ENCODE results near the gene SLC29A1. TPM values are rescaled to one million over a fixed set of nuclear protein-coding genes. Genes with fewer than 3 reads are reported as not detected.
A peak's percentile ranks its signal among the peaks of the same experiment; 100 is the strongest.

SLC29A1 gene
- total and polyA plus RNA-seq, 9 of the 15 experiments (the other 6 are each of a cell fraction or from before 2014, with no cell fraction given) = 18.9 to 170 (median 57.7) TPM

DNA sequence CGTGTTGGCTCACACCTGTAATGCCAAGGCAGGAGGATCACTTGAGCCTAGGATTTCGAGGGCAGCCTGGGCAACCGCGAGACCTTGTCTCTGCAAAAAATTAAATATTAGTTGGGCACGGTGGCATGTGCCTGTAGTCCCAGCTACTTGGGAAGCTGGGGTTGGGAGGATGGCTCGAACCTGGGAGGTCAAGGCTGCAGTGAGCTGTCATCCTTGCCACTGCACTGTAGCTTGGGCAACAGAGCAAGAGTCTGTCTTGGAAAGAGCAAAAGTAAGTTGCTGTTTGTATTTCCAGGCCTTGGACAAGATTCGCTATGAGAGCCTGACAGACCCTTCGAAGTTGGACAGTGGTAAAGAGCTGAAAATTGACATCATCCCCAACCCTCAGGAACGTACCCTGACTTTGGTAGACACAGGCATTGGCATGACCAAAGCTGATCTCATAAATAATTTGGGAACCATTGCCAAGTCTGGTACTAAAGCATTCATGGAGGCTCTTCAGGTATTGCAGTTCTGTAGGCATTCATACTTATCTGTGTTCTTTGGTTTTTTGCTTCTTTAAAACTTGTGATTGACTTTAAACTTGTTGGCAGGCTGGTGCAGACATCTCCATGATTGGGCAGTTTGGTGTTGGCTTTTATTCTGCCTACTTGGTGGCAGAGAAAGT is 25.8 kb downstream of the SLC29A1 start (continued):
- TF ChIP-seq, protein P1, sequence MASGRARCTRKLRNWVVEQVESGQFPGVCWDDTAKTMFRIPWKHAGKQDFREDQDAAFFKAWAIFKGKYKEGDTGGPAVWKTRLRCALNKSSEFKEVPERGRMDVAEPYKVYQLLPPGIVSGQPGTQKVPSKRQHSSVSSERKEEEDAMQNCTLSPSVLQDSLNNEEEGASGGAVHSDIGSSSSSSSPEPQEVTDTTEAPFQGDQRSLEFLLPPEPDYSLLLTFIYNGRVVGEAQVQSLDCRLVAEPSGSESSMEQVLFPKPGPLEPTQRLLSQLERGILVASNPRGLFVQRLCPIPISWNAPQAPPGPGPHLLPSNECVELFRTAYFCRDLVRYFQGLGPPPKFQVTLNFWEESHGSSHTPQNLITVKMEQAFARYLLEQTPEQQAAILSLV (tag; IDR thresholded peaks at IDR 0.05) = no peak
- TF ChIP-seq PHB2 (IDR thresholded peaks at IDR 0.05; ENCODE audit: low read depth) (0 out of 2 replicates have a peak, but pooled peaks have one; percentile 24), NFIC (IDR thresholded peaks at IDR 0.05) (no peak), SUPT5H (IDR thresholded peaks at IDR 0.05) (peak; percentile 31; the same call in 1 of the 2 replicates)
- TF ChIP-seq, protein P2, sequence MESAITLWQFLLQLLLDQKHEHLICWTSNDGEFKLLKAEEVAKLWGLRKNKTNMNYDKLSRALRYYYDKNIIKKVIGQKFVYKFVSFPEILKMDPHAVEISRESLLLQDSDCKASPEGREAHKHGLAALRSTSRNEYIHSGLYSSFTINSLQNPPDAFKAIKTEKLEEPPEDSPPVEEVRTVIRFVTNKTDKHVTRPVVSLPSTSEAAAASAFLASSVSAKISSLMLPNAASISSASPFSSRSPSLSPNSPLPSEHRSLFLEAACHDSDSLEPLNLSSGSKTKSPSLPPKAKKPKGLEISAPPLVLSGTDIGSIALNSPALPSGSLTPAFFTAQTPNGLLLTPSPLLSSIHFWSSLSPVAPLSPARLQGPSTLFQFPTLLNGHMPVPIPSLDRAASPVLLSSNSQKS (CRISPR knock-in tag; IDR thresholded peaks at IDR 0.05) = no peak

DNA sequence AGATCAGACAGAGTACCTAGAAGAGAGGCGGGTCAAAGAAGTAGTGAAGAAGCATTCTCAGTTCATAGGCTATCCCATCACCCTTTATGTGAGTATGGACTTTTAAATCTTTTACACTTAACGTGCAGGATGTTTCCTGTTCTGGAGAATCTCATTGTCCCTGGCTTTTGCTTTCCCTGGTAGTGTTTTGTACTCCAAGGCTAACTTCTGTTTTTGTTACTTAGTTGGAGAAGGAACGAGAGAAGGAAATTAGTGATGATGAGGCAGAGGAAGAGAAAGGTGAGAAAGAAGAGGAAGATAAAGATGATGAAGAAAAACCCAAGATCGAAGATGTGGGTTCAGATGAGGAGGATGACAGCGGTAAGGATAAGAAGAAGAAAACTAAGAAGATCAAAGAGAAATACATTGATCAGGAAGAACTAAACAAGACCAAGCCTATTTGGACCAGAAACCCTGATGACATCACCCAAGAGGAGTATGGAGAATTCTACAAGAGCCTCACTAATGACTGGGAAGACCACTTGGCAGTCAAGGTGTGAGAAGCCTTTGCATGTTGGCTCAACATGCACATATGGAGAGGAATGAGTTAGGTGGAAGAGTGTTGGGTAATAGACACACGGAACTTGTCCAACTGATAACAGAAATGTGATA is 26.8 kb downstream of the SLC29A1 start:
- BruUV-seq (replicated peaks) = TSS peak; percentile 34
- ChIA-PET CTCF (ENCODE audit: low intra/inter-chr PET ratio) (no interaction called here), POLR2A (interaction anchor here (0.6 to 5.7 kb wide), 4 partner anchors 14 to 1199 kb away, joined by 3 to 90 read pairs (median 38); partner anchors contain the start of gene NFKBIE)
- no peak for ATAC-seq
- Histone ChIP-seq H2AFZ (ENCODE audit: low read depth, low read length) (no peak overlapping the region), H3K4me3 (peak overlapping the region; percentile 94; the same call in 1 of the 2 replicates), H3K9me3 (replicated peaks; ENCODE audit: control insufficient read depth, insufficient read depth, low read depth, low read length) (no peaks in the 10 kb centered on the region), H3K36me3 (ENCODE audit: control insufficient read depth, insufficient read depth, low read length) (peaks cover 82% of the 10 kb centered on the region), H3K9me1 (ENCODE audit: control insufficient read depth, insufficient read depth, low read length) (peaks cover 23% of the 10 kb centered on the region), H3K27me3 (ENCODE audit: control insufficient read depth in 2 of 2, insufficient read depth in 2 of 2, low read length in 2 of 2) (no peaks in the 10 kb centered on the region), H3K9ac (ENCODE audit: insufficient read depth in 1 of 2, low read depth in 2 of 2, low read length in 2 of 2) (no peak overlapping the region; a peak in 1 of 4 replicates), H3K4me2 (ENCODE audit: insufficient read depth, low read length) (peak overlapping the region; percentile 99), H3K27ac (ENCODE audit: extremely low read depth, low read depth, low read length) (peak overlapping the region; percentile 16; the same call in 1 of the 3 replicates), H3K79me2 (ENCODE audit: control insufficient read depth, insufficient read depth, low read length) (peaks cover 65% of the 10 kb centered on the region), H3K4me1 (replicated peaks in 1 of 2; ENCODE audit: control insufficient read depth in 2 of 2, insufficient read depth in 2 of 2, low read length in 2 of 2) (peaks cover 35 to 48% of the 10 kb centered on the region in 2 experiments), H4K20me1 (replicated peaks; ENCODE audit: control insufficient read depth, insufficient read depth, low read length) (peaks cover 79% of the 10 kb centered on the region)
- intact Hi-C loops (cut with micrococcal nuclease) (no loop called here), in situ Hi-C loops (cut with MboI) (no loop called here)
- FAIRE-seq = no peak
- 70% methylated on average over 5 of the region's 6 CpGs for WGBS (ENCODE audit: insufficient coverage, low coverage, missing lambda C conversion rate)
- no peak for DNase-seq (ENCODE audit: extremely low read depth in 1 of 4, low spot score in 3 of 4)
- TF ChIP-seq, protein P3, sequence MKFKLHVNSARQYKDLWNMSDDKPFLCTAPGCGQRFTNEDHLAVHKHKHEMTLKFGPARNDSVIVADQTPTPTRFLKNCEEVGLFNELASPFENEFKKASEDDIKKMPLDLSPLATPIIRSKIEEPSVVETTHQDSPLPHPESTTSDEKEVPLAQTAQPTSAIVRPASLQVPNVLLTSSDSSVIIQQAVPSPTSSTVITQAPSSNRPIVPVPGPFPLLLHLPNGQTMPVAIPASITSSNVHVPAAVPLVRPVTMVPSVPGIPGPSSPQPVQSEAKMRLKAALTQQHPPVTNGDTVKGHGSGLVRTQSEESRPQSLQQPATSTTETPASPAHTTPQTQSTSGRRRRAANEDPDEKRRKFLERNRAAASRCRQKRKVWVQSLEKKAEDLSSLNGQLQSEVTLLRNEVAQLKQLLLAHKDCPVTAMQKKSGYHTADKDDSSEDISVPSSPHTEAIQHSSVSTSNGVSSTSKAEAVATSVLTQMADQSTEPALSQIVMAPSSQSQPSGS (CRISPR knock-in tag; IDR thresholded peaks at IDR 0.05) = peak; percentile 70
- TF ChIP-seq CEBPG (CRISPR knock-in tag; IDR thresholded peaks at IDR 0.05) (0 out of 2 replicates have a peak, but pooled peaks have one; percentile 26), CEBPG (tag; conservative IDR thresholded peaks at IDR 0.05 in 1 of 2, IDR thresholded peaks at IDR 0.05 in 1 of 2) (peak in 1 of 2 experiments; percentile 17; a peak in 1 of 4 replicates), NFIC (IDR thresholded peaks at IDR 0.05) (peak; percentile 14; the same call in 1 of the 2 replicates), ZFX (CRISPR knock-in tag; IDR thresholded peaks at IDR 0.05) (peak; percentile 38; the same call in 1 of the 2 replicates), HDGF (IDR thresholded peaks at IDR 0.05) (no peak), NFXL1 (CRISPR knock-in tag; IDR thresholded peaks at IDR 0.05) (peak; percentile 21; the same call in 1 of the 2 replicates), GATAD2A (IDR thresholded peaks at IDR 0.05) (0 out of 2 replicates have a peak, but pooled peaks have one; percentile 10), GABPB1 (CRISPR knock-in tag; IDR thresholded peaks at IDR 0.05) (0 out of 2 replicates have a peak, but pooled peaks have one; percentile 27)
- TF ChIP-seq, protein P4, sequence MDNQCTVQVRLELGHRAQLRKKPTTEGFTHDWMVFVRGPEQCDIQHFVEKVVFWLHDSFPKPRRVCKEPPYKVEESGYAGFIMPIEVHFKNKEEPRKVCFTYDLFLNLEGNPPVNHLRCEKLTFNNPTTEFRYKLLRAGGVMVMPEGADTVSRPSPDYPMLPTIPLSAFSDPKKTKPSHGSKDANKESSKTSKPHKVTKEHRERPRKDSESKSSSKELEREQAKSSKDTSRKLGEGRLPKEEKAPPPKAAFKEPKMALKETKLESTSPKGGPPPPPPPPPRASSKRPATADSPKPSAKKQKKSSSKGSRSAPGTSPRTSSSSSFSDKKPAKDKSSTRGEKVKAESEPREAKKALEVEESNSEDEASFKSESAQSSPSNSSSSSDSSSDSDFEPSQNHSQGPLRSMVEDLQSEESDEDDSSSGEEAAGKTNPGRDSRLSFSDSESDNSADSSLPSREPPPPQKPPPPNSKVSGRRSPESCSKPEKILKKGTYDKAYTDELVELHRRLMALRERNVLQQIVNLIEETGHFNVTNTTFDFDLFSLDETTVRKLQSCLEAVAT (IDR thresholded peaks at IDR 0.05) = no peak
